IPS-11a (cell line): ENCODE measurements around the gene HES5.

Experiments
- H3K4me3 ChIP-seq: one replicate; pipeline ENCODE4 v1.5.1; 2013; ENCODE audit warnings: low read depth, low read length, control low read depth

Gene HES5

GRCh38 chr1:2482588-2482987 is 47.5 kb downstream of the HES5 start:
- no peak overlapping the region for H3K4me3 ChIP-seq

- no peak overlapping the region for H3K4me3 ChIP-seq
Measured at GRCh38 chr1:2481885-2482284, 48.2 kb downstream of the HES5 start.

- H3K4me3 ChIP-seq, result no peak overlapping the region
Measured at GRCh38 chr1:2480986-2481364, 49.1 kb downstream of the HES5 start.

- no peak overlapping the region for H3K4me3 ChIP-seq
Measured at GRCh38 chr1:2480236-2480985, 49.7 kb downstream of the HES5 start.

- H3K4me3 ChIP-seq, result no peak overlapping the region
Measured at GRCh38 chr1:2479618-2480017, 50.4 kb downstream of the HES5 start.

- H3K4me3 ChIP-seq, result no peak overlapping the region
Measured at GRCh38 chr1:2479186-2479585, 50.9 kb downstream of the HES5 start.
